MM.1S (cell line): Measurements from ENCODE around the gene ZNF280C.

Source experiments
- EZH2 ChIP-seq: fragments of 300-600 bp; sonication (generic); optimal IDR thresholded peaks from 2 replicates; pipeline ENCODE3; 2017; ENCODE audit warnings: low read depth, mild to moderate bottlenecking, antibody characterized with exemption, low read length, mixed read lengths
- TF ChIP-seq, protein P1 (sequence below): fragments of 300-600 bp; sonication (generic); IDR thresholded peaks from 2 replicates; pipeline ENCODE4 v1.5.1; 2016; ENCODE audit warnings: antibody characterized with exemption, low read length, mixed read lengths

DNA sequence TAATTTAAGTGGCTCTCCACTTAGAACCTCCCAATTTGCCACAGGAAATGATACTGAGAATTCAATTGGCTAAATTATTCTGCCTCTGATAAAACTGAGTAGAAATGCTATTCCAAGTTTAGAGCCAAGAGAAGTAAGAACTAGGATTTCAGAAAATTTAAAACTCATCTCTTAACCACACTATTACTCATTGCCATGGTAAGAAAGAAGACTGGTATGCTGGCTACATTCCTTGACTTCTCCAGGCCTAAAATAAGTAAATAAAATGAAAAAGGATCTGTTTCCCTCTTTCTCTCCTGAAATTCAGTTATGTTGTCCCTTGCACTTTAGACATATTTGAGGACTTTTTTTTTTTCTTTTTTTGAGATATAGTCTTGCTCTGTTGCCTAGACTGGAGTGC lies 23.3 kb downstream of the ZNF280C start:
- TF ChIP-seq, protein P1, sequence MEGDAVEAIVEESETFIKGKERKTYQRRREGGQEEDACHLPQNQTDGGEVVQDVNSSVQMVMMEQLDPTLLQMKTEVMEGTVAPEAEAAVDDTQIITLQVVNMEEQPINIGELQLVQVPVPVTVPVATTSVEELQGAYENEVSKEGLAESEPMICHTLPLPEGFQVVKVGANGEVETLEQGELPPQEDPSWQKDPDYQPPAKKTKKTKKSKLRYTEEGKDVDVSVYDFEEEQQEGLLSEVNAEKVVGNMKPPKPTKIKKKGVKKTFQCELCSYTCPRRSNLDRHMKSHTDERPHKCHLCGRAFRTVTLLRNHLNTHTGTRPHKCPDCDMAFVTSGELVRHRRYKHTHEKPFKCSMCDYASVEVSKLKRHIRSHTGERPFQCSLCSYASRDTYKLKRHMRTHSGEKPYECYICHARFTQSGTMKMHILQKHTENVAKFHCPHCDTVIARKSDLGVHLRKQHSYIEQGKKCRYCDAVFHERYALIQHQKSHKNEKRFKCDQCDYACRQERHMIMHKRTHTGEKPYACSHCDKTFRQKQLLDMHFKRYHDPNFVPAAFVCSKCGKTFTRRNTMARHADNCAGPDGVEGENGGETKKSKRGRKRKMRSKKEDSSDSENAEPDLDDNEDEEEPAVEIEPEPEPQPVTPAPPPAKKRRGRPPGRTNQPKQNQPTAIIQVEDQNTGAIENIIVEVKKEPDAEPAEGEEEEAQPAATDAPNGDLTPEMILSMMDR: no peak
- no peak for TF ChIP-seq EZH2
